Stimulated activated CD4-positive, alpha-beta T cell treated with anti-CD3 and anti-CD28 coated beads, Interleukin-15, amount 100 ng/mL, for 1 hour (primary cell): ENCODE results near the gene ARPP21.

Experiments used
- DNase-seq, 2 donors: peaks; one replicate each; pipeline ENCODE4 v3.0.0-alpha.2; 2020; ENCODE audit warnings: low read depth in 1 of 2, low spot score in 1 of 2

ARPP21 gene

GRCh38 chr3:35674451-35675109 lies 35.3 kb downstream of the ARPP21 start:
- DNase-seq = no peak

GRCh38 chr3:35675206-35675605 lies 35.9 kb downstream of the ARPP21 start:
- no peak for DNase-seq

GRCh38 chr3:35675621-35676020 lies 36.3 kb downstream of the ARPP21 start:
- no peak for DNase-seq

GRCh38 chr3:35677797-35678196 lies 38.5 kb downstream of the ARPP21 start:
- no peak for DNase-seq

GRCh38 chr3:35678643-35679161 lies 39.4 kb downstream of the ARPP21 start:
- no peak for DNase-seq

GRCh38 chr3:35679409-35680080 lies 40.2 kb downstream of the ARPP21 start:
- DNase-seq = no peak

- DNase-seq = no peak
These were observed 41.7 kb downstream of the ARPP21 start for GRCh38 chr3:35680866-35681650.

- no peak for DNase-seq
These were observed 45.8 kb downstream of the ARPP21 start for GRCh38 chr3:35685153-35685552.

- no peak for DNase-seq
These were observed 49.5 kb downstream of the ARPP21 start for GRCh38 chr3:35688826-35689225.

GRCh38 chr3:35690271-35690670 lies 50.9 kb downstream of the ARPP21 start:
- DNase-seq = no peak

- DNase-seq = no peak
These were observed 66.6 kb downstream of the ARPP21 start for GRCh38 chr3:35705904-35706303.

- DNase-seq = no peak
These were observed 68.6 kb downstream of the ARPP21 start for GRCh38 chr3:35707904-35708303.

GRCh38 chr3:35708394-35709271 lies 69.3 kb downstream of the ARPP21 start:
- DNase-seq = no peak

GRCh38 chr3:35709691-35710090 lies 70.4 kb downstream of the ARPP21 start:
- no peak for DNase-seq

GRCh38 chr3:35710554-35710953 lies 71.2 kb downstream of the ARPP21 start:
- no peak for DNase-seq

- no peak for DNase-seq
These were observed 79.6 kb downstream of the ARPP21 start for GRCh38 chr3:35718921-35719320.

GRCh38 chr3:35721628-35722027 lies 82.3 kb downstream of the ARPP21 start:
- DNase-seq = no peak

- DNase-seq = no peak
These were observed 83.6 kb downstream of the ARPP21 start for GRCh38 chr3:35722902-35723301.

- DNase-seq = no peak
These were observed 84.3 kb downstream of the ARPP21 start for GRCh38 chr3:35723480-35724097.

- DNase-seq = no peak
These were observed 84.8 kb downstream of the ARPP21 start for GRCh38 chr3:35724106-35724505.

GRCh38 chr3:35727179-35727578 lies 87.9 kb downstream of the ARPP21 start:
- no peak for DNase-seq
